Trophoblast cell (in vitro differentiated cells and primary cell): ENCODE results near the gene SMPD1.

Experiments used
- DNase-seq, 2 donors: peaks; one replicate each; pipeline ENCODE4 v3.0.0-alpha.2; 2016
- H2AFZ ChIP-seq: 2 replicates; pipeline ENCODE4 v1.6.1; 2013; ENCODE audit warnings: low read length, moderate library complexity, mild to moderate bottlenecking; ENCODE audit not compliant: insufficient read depth, poor library complexity
- H2AK5ac ChIP-seq: 2 replicates; pipeline ENCODE4 v1.6.1; 2013; ENCODE audit warnings: mild to moderate bottlenecking, low read length
- H2BK120ac ChIP-seq: 2 replicates; pipeline ENCODE4 v1.6.1; 2013; ENCODE audit warnings: low read length, mild to moderate bottlenecking, moderate library complexity; ENCODE audit not compliant: insufficient read depth, poor library complexity
- H2BK12ac ChIP-seq: 2 replicates; pipeline ENCODE4 v1.6.1; 2013; ENCODE audit warnings: mild to moderate bottlenecking, low read length, moderate library complexity
- H2BK5ac ChIP-seq: 2 replicates; pipeline ENCODE4 v1.6.1; 2013; ENCODE audit warnings: low read length, low read depth, moderate library complexity, mild to moderate bottlenecking; ENCODE audit not compliant: poor library complexity
- H3K14ac ChIP-seq: 2 replicates; pipeline ENCODE4 v1.6.1; 2013; ENCODE audit warnings: mild to moderate bottlenecking, low read length
- H3K18ac ChIP-seq: 2 replicates; pipeline ENCODE4 v1.6.1; 2013; ENCODE audit warnings: mild to moderate bottlenecking, low read length
- H3K23ac ChIP-seq: 2 replicates; pipeline ENCODE4 v1.6.1; 2013; ENCODE audit warnings: low read length
- H3K27ac ChIP-seq: 2 replicates; pipeline ENCODE4 v1.5.1; 2013; ENCODE audit warnings: low read depth, mild to moderate bottlenecking, inconsistent platforms, low read length, moderate library complexity
- H3K27me3 ChIP-seq: 2 replicates; pipeline ENCODE4 v1.6.1; 2013; ENCODE audit warnings: inconsistent platforms, mild to moderate bottlenecking, low read length, moderate library complexity; ENCODE audit not compliant: insufficient read depth
- H3K36me3 ChIP-seq, 2 experiments: 1 replicate in 1 of 2; 2 replicates in 1 of 2; pipeline ENCODE4 v1.6.1; 2013; ENCODE audit warnings: low read length in 2 of 2, mild to moderate bottlenecking in 2 of 2, moderate library complexity in 1 of 2; ENCODE audit not compliant: insufficient read depth in 2 of 2, control insufficient read depth in 1 of 2
- H3K4ac ChIP-seq: 2 replicates; pipeline ENCODE4 v1.6.1; 2013; ENCODE audit warnings: low read depth, mild to moderate bottlenecking, low read length, moderate library complexity
- H3K4me1 ChIP-seq, 2 experiments: 1 replicate in 1 of 2; 2 replicates in 1 of 2; pipeline ENCODE4 v1.6.1; 2013; ENCODE audit warnings: low read length in 2 of 2, mild to moderate bottlenecking in 2 of 2, moderate library complexity in 1 of 2; ENCODE audit not compliant: insufficient read depth in 2 of 2, control insufficient read depth in 1 of 2
- H3K4me2 ChIP-seq: 2 replicates; pipeline ENCODE4 v1.6.1; 2013; ENCODE audit warnings: inconsistent platforms, mild to moderate bottlenecking, low read length, moderate library complexity
- H3K4me3 ChIP-seq: 2 replicates; pipeline ENCODE4 v1.5.1; 2013; ENCODE audit warnings: mild to moderate bottlenecking, low read depth, low read length, inconsistent platforms
- H3K79me1 ChIP-seq: one replicate; pipeline ENCODE4 v1.6.1; 2013; ENCODE audit warnings: low read length
- H3K79me2 ChIP-seq: 2 replicates; pipeline ENCODE4 v1.6.1; 2013; ENCODE audit warnings: low read length, mild to moderate bottlenecking; ENCODE audit not compliant: control insufficient read depth, insufficient read depth, poor library complexity
- H3K9ac ChIP-seq: 2 replicates; pipeline ENCODE4 v1.6.1; 2013; ENCODE audit warnings: mild to moderate bottlenecking, low read length
- H3K9me3 ChIP-seq: 2 replicates; pipeline ENCODE4 v1.6.1; 2013; ENCODE audit warnings: low read depth, mild to moderate bottlenecking, control low read depth, inconsistent platforms, low read length; ENCODE audit not compliant: insufficient read depth
- H4K12ac ChIP-seq: 2 replicates; pipeline ENCODE4 v1.6.1; 2013; ENCODE audit warnings: low read depth, mild to moderate bottlenecking, low read length, moderate library complexity
- H4K8ac ChIP-seq: 2 replicates; pipeline ENCODE4 v1.6.1; 2013; ENCODE audit warnings: low read depth, mild to moderate bottlenecking, low read length, moderate library complexity
- H4K91ac ChIP-seq: one replicate; pipeline ENCODE4 v1.6.1; 2013; ENCODE audit warnings: low read depth, mild to moderate bottlenecking, low read length, moderate library complexity
- WGBS: extraction: QIAGEN DNeasy Blood & Tissue Kit; methylation state at CpG from one replicate; pipeline ENCODE4 v1.1.7; 2013; ENCODE audit warnings: missing lambda C conversion rate; ENCODE audit not compliant: insufficient read length, insufficient coverage; ENCODE audit errors: extremely low coverage; 5-methylcytosine and 5-hydroxymethylcytosine counted together

SMPD1 gene

GRCh38 chr11:6385046-6385777 lies 5.1 kb upstream of the SMPD1 start:
- peaks cover 4% of the 10 kb centered on the region for H3K79me1 ChIP-seq
- no peak overlapping the region for H3K4me3 ChIP-seq
- H3K9me3 ChIP-seq, result no peaks in the 10 kb centered on the region
- H2AFZ ChIP-seq, result no peak overlapping the region
- H3K9ac ChIP-seq, result no peak overlapping the region
- H2BK120ac ChIP-seq, result no peak overlapping the region
- H4K8ac ChIP-seq, result no peak overlapping the region
- H3K14ac ChIP-seq, result no peak overlapping the region
- H3K79me2 ChIP-seq, result no peaks in the 10 kb centered on the region
- H4K91ac ChIP-seq, result no peak overlapping the region
- H3K4ac ChIP-seq, result no peak overlapping the region
- no peaks in the 10 kb centered on the region for H3K27me3 ChIP-seq
- no peak overlapping the region for H4K12ac ChIP-seq
- H3K27ac ChIP-seq, result no peak overlapping the region
- H3K4me1 ChIP-seq, result no peaks in the 10 kb centered on the region
- no CpG with 5 or more reads among the region's 7 CpGs for WGBS
- H2AK5ac ChIP-seq, result no peak overlapping the region
- no peak overlapping the region for H2BK12ac ChIP-seq
- no peak overlapping the region for H3K4me2 ChIP-seq
- no peaks in the 10 kb centered on the region for H3K36me3 ChIP-seq
- H2BK5ac ChIP-seq, result no peak overlapping the region
- no peak overlapping the region for H3K23ac ChIP-seq
- DNase-seq, result no peak
- H3K18ac ChIP-seq, result no peak overlapping the region

- Histone ChIP-seq H3K27ac (no peak overlapping the region), H2BK12ac (no peak overlapping the region), H4K8ac (no peak overlapping the region), H4K91ac (no peak overlapping the region), H3K23ac (no peak overlapping the region), H3K9ac (no peak overlapping the region), H3K4me1 (peaks cover 5 to 8% of the 10 kb centered on the region in 2 experiments), H2BK5ac (no peak overlapping the region), H3K18ac (no peak overlapping the region), H3K79me2 (peaks cover 2% of the 10 kb centered on the region), H3K4me2 (no peak overlapping the region), H3K36me3 (peaks cover 0 to 4% of the 10 kb centered on the region in 2 experiments), H3K79me1 (peaks cover 6% of the 10 kb centered on the region), H3K9me3 (peaks cover 2% of the 10 kb centered on the region), H2BK120ac (no peak overlapping the region), H3K27me3 (no peaks in the 10 kb centered on the region), H2AFZ (no peak overlapping the region), H3K4me3 (no peak overlapping the region), H2AK5ac (no peak overlapping the region), H3K4ac (no peak overlapping the region), H4K12ac (no peak overlapping the region), H3K14ac (no peak overlapping the region)
- peak in 1 of 2 donors; percentile 59 for DNase-seq
- WGBS, result no CpG with 5 or more reads among the region's 12 CpGs
Observed at GRCh38 chr11:6387811-6388599, 2.3 kb upstream of the SMPD1 start.

GRCh38 chr11:6388748-6389147 lies 1.5 kb upstream of the SMPD1 start:
- Histone ChIP-seq H3K23ac (no peak overlapping the region), H3K4ac (no peak overlapping the region), H4K91ac (no peak overlapping the region), H3K4me2 (no peak overlapping the region), H4K8ac (no peak overlapping the region), H3K27ac (no peak overlapping the region), H3K4me1 (peaks cover 5 to 8% of the 10 kb centered on the region in 2 experiments), H3K18ac (no peak overlapping the region), H3K36me3 (peaks cover 0 to 4% of the 10 kb centered on the region in 2 experiments), H3K27me3 (no peaks in the 10 kb centered on the region), H2BK5ac (no peak overlapping the region), H3K14ac (no peak overlapping the region), H3K79me2 (peaks cover 2% of the 10 kb centered on the region), H3K79me1 (peaks cover 6% of the 10 kb centered on the region), H2AFZ (no peak overlapping the region), H3K9ac (no peak overlapping the region), H2AK5ac (no peak overlapping the region), H4K12ac (no peak overlapping the region), H3K9me3 (peaks cover 2% of the 10 kb centered on the region), H2BK12ac (no peak overlapping the region), H2BK120ac (no peak overlapping the region), H3K4me3 (no peak overlapping the region)
- DNase-seq, result no peak
- WGBS, result no CpG with 5 or more reads among the region's 1 CpG

GRCh38 chr11:6390718-6391469 lies 620 bp downstream of the SMPD1 start:
- H4K12ac ChIP-seq, result peak overlapping the region; percentile 67
- H2BK120ac ChIP-seq, result peak overlapping the region; percentile 50
- peaks cover 2% of the 10 kb centered on the region for H3K79me2 ChIP-seq
- H3K14ac ChIP-seq, result peak overlapping the region; percentile 88
- peak overlapping the region; percentile 67 for H3K4me2 ChIP-seq
- peak overlapping the region; percentile 72 for H4K91ac ChIP-seq
- no peaks in the 10 kb centered on the region for H3K27me3 ChIP-seq
- H3K23ac ChIP-seq, result no peak overlapping the region
- no peak overlapping the region for H3K18ac ChIP-seq
- peaks cover 5 to 11% of the 10 kb centered on the region in 2 experiments for H3K4me1 ChIP-seq
- H2AFZ ChIP-seq, result peak overlapping the region; percentile 96
- peak overlapping the region; percentile 28 for H3K4ac ChIP-seq
- DNase-seq, result no peak
- H4K8ac ChIP-seq, result peak overlapping the region; percentile 96
- H3K4me3 ChIP-seq, result peak overlapping the region; percentile 85
- peaks cover 6 to 9% of the 10 kb centered on the region in 2 experiments for H3K36me3 ChIP-seq
- H3K79me1 ChIP-seq, result peaks cover 6% of the 10 kb centered on the region
- H2BK5ac ChIP-seq, result no peak overlapping the region
- H2BK12ac ChIP-seq, result no peak overlapping the region
- H3K9ac ChIP-seq, result peak overlapping the region; percentile 77
- no CpG with 5 or more reads among the region's 19 CpGs for WGBS
- peaks cover 2% of the 10 kb centered on the region for H3K9me3 ChIP-seq
- no peak overlapping the region for H3K27ac ChIP-seq
- no peak overlapping the region for H2AK5ac ChIP-seq
